MCF 10A (cell line): Measurements from ENCODE around the gene EIPR1. TPM values are rescaled to one million over a fixed set of nuclear protein-coding genes. Genes with fewer than 3 reads are reported as not detected.

Experiments used
- BruUV-seq: library from RNA; stranded (reverse); fragments of 400-500 nt; replicated peaks from 2 replicates; lab custom pipeline; 2021; lab: Mats Ljungman, UMichigan
- CTCF ChIA-PET: fragments of 300-600 bp; sonication (Branson Sonifier 250); formaldehyde crosslinking; extraction: SDS; loops from one replicate; lab custom pipeline; 2021; ENCODE audit warnings: antibody characterized with exemption, inconsistent platforms; lab: Yijun Ruan, JAX
- POLR2A ChIA-PET: fragments of 300-600, 350-650 bp; sonication (Branson Sonifier 250); formaldehyde crosslinking; extraction: SDS; loops from one replicate; lab custom pipeline; 2020; ENCODE audit warnings: antibody characterized with exemption, inconsistent platforms; lab: Yijun Ruan, JAX
- DNase-seq: peaks from one replicate; pipeline ENCODE4 v3.0.0-alpha.2; 2018; ENCODE audit not compliant: unreplicated experiment
- H3K27ac Mint-ChIP-seq: one replicate; pipeline ENCODE4 v1.8.0; 2022; ENCODE audit warnings: mild to moderate bottlenecking, low read depth, mixed read lengths; ENCODE audit not compliant: unreplicated experiment
- H3K27me3 Mint-ChIP-seq: one replicate; pipeline ENCODE4 v1.8.0; 2022; ENCODE audit warnings: mixed read lengths; ENCODE audit not compliant: insufficient read depth, unreplicated experiment
- H3K36me3 Mint-ChIP-seq: one replicate; pipeline ENCODE4 v1.8.0; 2022; ENCODE audit warnings: mild to moderate bottlenecking, moderate library complexity, mixed read lengths; ENCODE audit not compliant: insufficient read depth, unreplicated experiment
- H3K4me1 Mint-ChIP-seq: one replicate; pipeline ENCODE4 v1.8.0; 2022; ENCODE audit warnings: mixed read lengths; ENCODE audit not compliant: insufficient read depth, unreplicated experiment
- H3K4me3 Mint-ChIP-seq: one replicate; pipeline ENCODE4 v1.8.0; 2022; ENCODE audit warnings: mild to moderate bottlenecking, moderate library complexity, mixed read lengths; ENCODE audit not compliant: unreplicated experiment
- H3K9me3 Mint-ChIP-seq: one replicate; pipeline ENCODE4 v1.8.0; 2022; ENCODE audit warnings: mixed read lengths; ENCODE audit not compliant: unreplicated experiment
- intact Hi-C: fragments of 100-400 bp; cut with micrococcal nuclease; formaldehyde crosslinking; loops from 2 replicates; pipeline ENCODE4 v1.14.1; 2022
- total RNA-seq: library from RNA; stranded (reverse); gene quantifications from 2 replicates; pipeline ENCODE4 v1.2.3, GENCODE V29; 2022
- TF ChIP-seq, protein P1 (sequence below): fragments of 200-600 bp; IDR thresholded peaks from one replicate; pipeline ENCODE4 v1.8.0; 2022; ENCODE audit warnings: antibody characterized with exemption, mild to moderate bottlenecking; ENCODE audit not compliant: unreplicated experiment

EIPR1 gene
- total RNA-seq, 1 experiment from 2014 or later, result 49.0 TPM

GRCh38 chr2:3212984-3213383 lies 164.6 kb downstream of the EIPR1 start:
- no peaks in the 10 kb centered on the region for H3K9me3 Mint-ChIP-seq
- no peaks in the 10 kb centered on the region for H3K4me1 Mint-ChIP-seq
- peaks cover 13% of the 10 kb centered on the region for H3K36me3 Mint-ChIP-seq
- intact Hi-C loops, result no loop called here
- ChIA-PET CTCF (no interaction called here), POLR2A (no interaction called here)
- no peak for DNase-seq
- no peaks in the 10 kb centered on the region for H3K27me3 Mint-ChIP-seq
- TF ChIP-seq, protein P1, sequence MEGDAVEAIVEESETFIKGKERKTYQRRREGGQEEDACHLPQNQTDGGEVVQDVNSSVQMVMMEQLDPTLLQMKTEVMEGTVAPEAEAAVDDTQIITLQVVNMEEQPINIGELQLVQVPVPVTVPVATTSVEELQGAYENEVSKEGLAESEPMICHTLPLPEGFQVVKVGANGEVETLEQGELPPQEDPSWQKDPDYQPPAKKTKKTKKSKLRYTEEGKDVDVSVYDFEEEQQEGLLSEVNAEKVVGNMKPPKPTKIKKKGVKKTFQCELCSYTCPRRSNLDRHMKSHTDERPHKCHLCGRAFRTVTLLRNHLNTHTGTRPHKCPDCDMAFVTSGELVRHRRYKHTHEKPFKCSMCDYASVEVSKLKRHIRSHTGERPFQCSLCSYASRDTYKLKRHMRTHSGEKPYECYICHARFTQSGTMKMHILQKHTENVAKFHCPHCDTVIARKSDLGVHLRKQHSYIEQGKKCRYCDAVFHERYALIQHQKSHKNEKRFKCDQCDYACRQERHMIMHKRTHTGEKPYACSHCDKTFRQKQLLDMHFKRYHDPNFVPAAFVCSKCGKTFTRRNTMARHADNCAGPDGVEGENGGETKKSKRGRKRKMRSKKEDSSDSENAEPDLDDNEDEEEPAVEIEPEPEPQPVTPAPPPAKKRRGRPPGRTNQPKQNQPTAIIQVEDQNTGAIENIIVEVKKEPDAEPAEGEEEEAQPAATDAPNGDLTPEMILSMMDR, result no peak
- no peak overlapping the region for H3K27ac Mint-ChIP-seq
- TSS peak; percentile 18 for BruUV-seq
- no peak overlapping the region for H3K4me3 Mint-ChIP-seq

- CTCF ChIA-PET, result no interaction called here
- BruUV-seq, result no TSS peak
- no peak for DNase-seq
- POLR2A ChIA-PET, result no interaction called here
- intact Hi-C loops, result no loop called here
- Mint-ChIP-seq H3K36me3 (peaks cover 13% of the 10 kb centered on the region), H3K27me3 (no peaks in the 10 kb centered on the region), H3K27ac (no peak overlapping the region), H3K9me3 (no peaks in the 10 kb centered on the region), H3K4me3 (no peak overlapping the region), H3K4me1 (no peaks in the 10 kb centered on the region)
- TF ChIP-seq, protein P1, result no peak
These were observed 165.6 kb downstream of the EIPR1 start for GRCh38 chr2:3212061-3212362.

DNA sequence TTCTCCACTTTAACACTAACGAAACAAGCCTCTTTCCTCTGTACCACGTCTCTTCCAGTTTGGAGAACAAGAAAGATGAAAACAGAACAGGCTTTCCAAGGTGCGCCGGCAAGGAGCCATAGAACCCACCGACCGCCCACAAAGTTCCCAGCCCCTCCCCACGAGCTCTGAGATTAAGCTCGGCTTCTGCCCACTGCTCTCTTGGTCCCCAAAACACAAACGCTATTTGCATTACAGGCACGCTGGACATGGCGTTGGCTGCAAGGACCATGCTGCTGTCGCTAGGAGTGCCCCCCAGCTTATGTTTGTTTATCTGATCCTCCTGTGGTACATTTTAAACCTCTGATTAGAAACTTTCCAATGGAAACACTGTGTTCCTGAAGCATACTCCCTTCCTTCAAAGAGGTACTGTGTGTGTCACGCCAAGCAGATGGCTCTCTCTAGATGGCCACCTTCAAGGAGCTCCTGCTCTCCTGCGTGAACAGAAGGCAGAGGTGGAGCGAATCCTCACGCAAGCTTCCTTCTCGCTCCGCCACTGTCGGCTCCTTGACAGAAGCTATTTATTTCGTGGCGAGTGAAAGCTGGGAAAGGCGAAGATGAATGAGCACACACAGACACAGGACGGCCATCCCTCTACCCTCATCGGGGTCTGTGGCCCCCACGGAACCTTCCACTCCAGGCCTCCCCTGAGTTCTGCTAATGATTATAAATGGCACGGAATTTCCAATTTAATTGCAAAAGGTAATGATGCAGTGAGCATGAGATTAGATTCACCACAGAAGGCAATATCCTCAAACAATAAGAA lies 166.2 kb downstream of the EIPR1 start:
- no peak for DNase-seq
- intact Hi-C loops, result no loop called here
- Mint-ChIP-seq H3K27me3 (no peaks in the 10 kb centered on the region), H3K4me1 (no peaks in the 10 kb centered on the region), H3K4me3 (no peak overlapping the region), H3K27ac (no peak overlapping the region), H3K9me3 (no peaks in the 10 kb centered on the region), H3K36me3 (peaks cover 13% of the 10 kb centered on the region)
- ChIA-PET POLR2A (no interaction called here), CTCF (no interaction called here)
- BruUV-seq, result no TSS peak
- TF ChIP-seq, protein P1, result no peak

DNA sequence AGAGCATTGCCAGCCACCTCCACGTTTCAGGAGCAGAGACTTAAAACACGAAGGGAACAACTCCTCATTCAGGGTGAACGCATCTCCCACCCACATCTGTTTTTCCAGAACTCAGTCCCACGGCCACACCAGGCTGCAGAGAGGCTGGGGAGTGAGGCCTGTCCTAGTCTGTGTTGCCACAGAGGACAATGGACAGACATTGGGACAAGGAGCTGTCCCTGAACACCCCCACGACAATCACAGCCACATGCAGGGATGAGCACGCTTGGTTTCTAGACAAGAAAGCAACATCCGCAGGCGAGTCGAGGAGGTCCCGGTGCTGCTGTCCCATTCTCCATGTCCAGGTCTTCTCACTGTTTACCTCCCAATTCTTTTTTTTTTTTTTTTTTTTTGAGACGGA lies 167.4 kb downstream of the EIPR1 start:
- intact Hi-C loops, result no loop called here
- H3K36me3 Mint-ChIP-seq, result peaks cover 6% of the 10 kb centered on the region
- TF ChIP-seq, protein P1, result no peak
- no TSS peak for BruUV-seq
- H3K9me3 Mint-ChIP-seq, result no peaks in the 10 kb centered on the region
- H3K4me3 Mint-ChIP-seq, result no peak overlapping the region
- POLR2A ChIA-PET, result no interaction called here
- no peak for DNase-seq
- no peaks in the 10 kb centered on the region for H3K4me1 Mint-ChIP-seq
- H3K27ac Mint-ChIP-seq, result no peak overlapping the region
- CTCF ChIA-PET, result no interaction called here
- no peaks in the 10 kb centered on the region for H3K27me3 Mint-ChIP-seq
